TTC549 (cell line): ENCODE measurements around the gene SEC16A.

ENCODE experiments used
- FAIRE-seq: peaks from 2 replicates; lab custom pipeline; 2012; peaks lifted over from hg19 to GRCh38; lab: Jason Lieb, UNC

Gene SEC16A

GRCh38 chr9:136482793-136483588, at the start of gene SEC16A:
TSS of gene SEC16A (minus strand) at chr9:136483040. CDS start at chr9:136477615, 5,425 bp downstream.
- no peak for FAIRE-seq

DNA sequence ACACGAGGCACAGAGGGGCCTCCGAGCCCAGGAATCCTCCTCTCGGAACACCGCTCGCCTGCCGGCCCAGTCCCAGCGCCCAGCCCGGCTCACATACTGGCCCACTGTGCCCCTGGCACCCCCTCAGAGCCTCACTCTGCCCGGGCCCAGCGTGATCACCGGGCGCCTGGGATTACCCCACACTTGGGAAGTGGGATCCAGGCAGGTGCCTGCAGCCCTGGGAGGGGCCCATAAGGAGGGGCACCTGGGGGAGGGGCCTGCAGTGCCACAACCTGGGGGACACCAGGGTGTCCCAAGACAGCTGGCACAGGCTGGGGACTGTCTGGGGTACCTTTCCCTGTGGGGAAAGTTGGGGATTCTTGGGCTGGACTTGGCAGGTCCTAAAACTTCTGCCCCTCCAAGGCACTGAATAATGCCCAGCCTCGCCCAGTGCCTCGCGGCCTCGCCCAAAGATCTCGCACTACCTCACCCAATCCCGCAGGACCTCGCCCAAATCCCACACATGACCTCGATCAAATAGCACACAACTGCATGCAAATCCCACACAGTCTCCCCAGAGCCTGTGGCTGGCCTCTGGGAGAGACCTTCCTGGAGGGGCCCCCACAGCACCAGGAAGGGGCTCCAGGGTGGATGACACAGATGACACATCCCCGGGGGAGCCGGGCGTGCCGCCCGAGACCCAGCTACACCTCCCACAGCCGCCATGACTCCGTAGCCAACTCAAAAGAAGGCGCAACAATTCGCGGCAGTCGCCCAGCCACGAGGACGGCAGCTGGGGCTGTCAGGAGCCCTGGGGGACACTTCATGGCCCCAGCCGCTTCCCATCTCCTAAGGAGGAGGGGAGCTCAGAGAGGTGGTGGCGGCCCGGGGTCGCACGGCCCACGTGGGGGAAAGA, 49.3 kb upstream of the SEC16A start:
- no peak for FAIRE-seq

GRCh38 chr9:136531186-136531903, 48.5 kb upstream of the SEC16A start:
- no peak for FAIRE-seq

GRCh38 chr9:136530461-136531089, 47.7 kb upstream of the SEC16A start:
- no peak for FAIRE-seq

GRCh38 chr9:136529516-136530460, 46.9 kb upstream of the SEC16A start:
- no peak for FAIRE-seq

- no peak for FAIRE-seq
Observed at GRCh38 chr9:136528716-136529341, 46.0 kb upstream of the SEC16A start.

DNA sequence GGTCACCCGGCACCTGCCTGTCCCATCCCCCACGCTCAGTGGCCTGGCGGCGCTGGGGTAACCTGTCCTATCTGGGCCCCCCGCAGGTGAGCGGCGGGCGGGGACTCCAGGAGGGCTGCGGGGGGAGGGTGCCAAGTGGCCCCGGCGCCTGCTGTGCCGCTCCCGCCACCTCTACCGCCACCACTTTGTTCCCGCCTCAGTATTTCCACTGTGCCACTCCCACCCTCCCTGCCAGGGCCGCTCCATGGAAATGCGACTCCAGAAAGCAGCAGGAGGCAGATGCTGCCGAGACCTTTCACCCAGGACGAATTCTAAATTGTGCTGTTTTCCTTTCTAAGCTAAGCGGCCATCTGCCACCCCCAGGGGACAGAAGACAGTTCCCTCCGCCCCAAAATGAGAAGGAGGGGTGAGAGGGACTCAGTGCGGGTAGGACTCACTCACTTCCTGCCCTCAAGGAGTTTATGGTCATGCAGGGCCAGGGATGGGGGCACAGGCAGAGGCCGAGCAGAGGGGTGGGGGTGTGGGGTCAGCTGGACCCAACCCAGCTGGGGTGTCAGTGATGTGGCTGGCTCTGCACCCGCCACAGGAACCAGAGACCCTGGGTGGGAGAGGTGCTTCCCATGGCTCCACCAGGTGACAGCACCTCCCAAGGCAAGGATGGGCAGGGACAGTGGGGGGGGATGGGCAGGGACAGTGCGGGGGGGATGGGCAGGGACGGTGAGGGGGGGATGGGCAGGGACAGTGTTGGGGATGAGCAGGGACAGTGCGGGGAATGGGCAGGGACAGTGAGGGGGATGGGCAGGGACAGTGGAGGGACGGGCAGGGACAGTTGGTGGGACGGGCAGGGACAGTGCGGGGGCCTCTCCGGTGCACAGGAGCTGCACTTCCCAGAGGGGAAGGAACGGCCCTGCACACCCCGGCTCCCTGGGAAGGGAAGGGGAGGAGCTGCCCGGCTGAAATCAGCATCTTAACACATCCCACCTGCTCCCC, 45.2 kb upstream of the SEC16A start:
- FAIRE-seq = no peak

DNA sequence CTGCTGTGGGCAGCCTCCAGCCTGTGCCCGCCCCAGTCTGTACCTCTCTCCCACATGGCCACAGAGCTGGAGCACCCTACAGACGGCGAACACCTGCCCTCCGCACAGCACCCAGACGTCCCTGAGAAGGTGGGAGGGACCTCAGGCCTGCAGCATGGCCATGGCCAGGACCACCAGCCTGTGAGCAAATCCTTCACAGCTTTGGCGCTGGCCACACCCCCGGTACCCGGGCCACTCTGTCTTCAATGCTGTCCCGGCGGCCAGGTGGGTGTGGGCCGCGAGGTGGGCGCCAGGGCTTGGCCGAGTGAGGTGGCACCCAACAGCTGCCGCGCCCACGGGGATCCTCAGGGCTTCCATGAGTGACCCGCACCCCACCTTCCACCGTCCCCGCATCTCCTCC, 44.3 kb upstream of the SEC16A start:
- FAIRE-seq = no peak

- no peak for FAIRE-seq
Observed at GRCh38 chr9:136526625-136527066, 43.8 kb upstream of the SEC16A start.

DNA sequence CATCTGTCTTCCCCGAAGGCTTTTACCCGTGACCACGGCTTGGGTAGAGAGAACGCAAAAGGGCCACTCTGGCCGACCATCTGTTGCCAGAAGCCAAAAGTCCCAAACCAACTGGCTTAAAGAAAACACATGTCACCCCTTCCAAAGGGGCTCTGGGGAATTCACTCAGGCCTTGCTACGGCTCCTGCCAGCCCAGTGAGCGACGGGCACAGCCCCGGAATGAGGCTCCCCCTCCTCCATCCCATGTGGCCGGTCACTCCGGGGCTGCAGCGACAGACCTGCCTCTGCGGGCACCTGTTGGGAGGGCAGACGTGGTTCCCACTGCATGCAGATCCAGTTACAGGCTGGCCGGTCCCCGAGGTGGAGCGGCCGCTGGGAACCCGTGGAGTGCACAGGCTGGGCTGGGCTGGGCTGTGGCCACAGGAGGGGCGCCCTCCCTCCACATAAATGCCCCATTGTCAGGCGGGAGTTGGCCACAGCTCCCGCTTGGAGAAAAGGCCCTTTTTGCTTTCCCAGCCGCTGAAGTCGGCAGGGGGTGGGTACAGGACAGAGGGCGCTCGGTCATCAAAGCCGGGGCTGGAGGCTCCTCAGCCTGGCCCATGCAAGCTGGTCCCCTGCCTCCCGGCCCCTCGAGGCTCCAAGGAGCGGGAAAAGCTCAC, 43.1 kb upstream of the SEC16A start:
- FAIRE-seq = no peak

- FAIRE-seq = no peak
Observed at GRCh38 chr9:136525207-136525606, 42.4 kb upstream of the SEC16A start.

- no peak for FAIRE-seq
Observed at GRCh38 chr9:136522314-136523237, 39.7 kb upstream of the SEC16A start.

GRCh38 chr9:136521537-136521936, 38.7 kb upstream of the SEC16A start:
- FAIRE-seq = no peak

- no peak for FAIRE-seq
Observed at GRCh38 chr9:136520053-136520540, 37.3 kb upstream of the SEC16A start.

DNA sequence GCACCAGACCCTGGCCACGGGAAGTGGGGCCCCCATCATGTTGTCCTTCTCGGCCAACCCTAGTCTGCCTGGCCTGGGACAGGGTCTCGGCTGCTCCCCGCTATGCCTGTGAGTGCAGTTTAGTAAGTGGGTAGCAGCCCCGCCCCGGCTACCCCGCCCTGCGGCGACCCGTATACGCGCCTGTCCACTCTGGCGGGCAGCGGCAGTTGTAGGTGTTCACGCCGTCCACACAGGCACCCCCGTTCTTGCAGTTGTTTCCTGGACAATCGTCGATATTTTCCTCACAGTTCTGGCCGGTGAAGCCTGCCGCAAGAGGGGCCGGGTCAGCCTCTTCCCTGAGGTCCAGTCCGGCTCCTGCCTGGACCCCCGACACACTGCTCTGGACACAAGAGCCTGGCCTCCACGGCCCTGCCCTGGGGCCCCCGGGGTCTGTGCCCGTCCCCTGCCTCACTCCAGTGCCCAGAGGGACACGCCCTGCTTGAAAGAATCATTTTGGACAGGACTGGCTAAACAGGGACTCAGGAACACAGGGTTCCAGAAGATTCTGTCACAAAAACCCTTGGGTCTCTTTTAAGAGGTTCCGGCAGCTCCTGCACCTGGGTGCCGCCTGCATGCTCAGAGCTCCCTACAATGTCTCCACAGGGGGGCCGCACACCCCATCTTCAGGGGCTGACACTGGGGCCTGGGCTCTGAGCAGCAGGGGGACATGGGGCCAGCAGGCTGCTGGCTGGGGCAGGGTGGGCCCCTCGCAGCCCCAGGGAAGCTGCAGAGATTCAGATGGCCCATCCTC, 36.6 kb upstream of the SEC16A start:
- FAIRE-seq = no peak

- FAIRE-seq = no peak
Observed at GRCh38 chr9:136518623-136519022, 35.8 kb upstream of the SEC16A start.
